ENCODE data around the gene IQSEC1. TPM values are rescaled to one million over a fixed set of nuclear protein-coding genes. Genes with fewer than 3 reads are reported as not detected.

The IQSEC1 gene
- total RNA-seq, 4 donors from 2014 or later: 56.1 to 99.5 (median 78.2) TPM

DNA sequence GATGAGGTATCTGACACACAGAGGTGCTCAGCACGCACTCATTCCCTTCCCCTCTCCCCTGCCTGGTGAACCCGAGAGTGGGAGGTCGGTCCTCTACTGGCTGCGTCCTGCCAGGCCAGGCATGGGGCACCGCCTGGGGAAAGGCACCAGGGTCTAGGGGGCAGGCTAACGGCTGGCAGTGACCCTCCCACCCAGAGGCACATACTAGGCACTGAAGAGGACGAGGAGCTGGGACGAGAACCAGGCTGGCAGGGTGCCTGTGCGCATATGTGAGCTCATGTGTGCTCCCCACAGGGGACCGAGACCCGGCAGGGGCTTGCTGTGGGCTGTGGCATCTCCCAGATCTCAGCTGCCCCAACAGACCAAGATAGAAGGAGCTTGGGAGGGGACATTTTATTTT lies 86.7 kb downstream of the IQSEC1 start:
- Histone ChIP-seq H3K9me3 (no peaks in the 10 kb centered on the region), H3K4me3 (no peak overlapping the region), H3K27ac (replicated peaks in 1 of 4) (no peak overlapping the region), H3K27me3 (no peaks in the 10 kb centered on the region), H3K4me1 (peaks cover 13 to 35% (median 27%) of the 10 kb centered on the region in 4 donors), H3K36me3 (no peaks in the 10 kb centered on the region)
- intact Hi-C loops (cut with DNase I): no loop called here
- no peak for DNase-seq (ENCODE audit: extremely low spot score)
- TF ChIP-seq POLR2A (IDR thresholded peaks at IDR 0.05; ENCODE audit: low read depth) (no peak), POLR2AphosphoS5 (IDR thresholded peaks at IDR 0.05) (no peak), EP300 (IDR thresholded peaks at IDR 0.05) (no peak)
- TF ChIP-seq, protein P1, sequence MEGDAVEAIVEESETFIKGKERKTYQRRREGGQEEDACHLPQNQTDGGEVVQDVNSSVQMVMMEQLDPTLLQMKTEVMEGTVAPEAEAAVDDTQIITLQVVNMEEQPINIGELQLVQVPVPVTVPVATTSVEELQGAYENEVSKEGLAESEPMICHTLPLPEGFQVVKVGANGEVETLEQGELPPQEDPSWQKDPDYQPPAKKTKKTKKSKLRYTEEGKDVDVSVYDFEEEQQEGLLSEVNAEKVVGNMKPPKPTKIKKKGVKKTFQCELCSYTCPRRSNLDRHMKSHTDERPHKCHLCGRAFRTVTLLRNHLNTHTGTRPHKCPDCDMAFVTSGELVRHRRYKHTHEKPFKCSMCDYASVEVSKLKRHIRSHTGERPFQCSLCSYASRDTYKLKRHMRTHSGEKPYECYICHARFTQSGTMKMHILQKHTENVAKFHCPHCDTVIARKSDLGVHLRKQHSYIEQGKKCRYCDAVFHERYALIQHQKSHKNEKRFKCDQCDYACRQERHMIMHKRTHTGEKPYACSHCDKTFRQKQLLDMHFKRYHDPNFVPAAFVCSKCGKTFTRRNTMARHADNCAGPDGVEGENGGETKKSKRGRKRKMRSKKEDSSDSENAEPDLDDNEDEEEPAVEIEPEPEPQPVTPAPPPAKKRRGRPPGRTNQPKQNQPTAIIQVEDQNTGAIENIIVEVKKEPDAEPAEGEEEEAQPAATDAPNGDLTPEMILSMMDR (IDR thresholded peaks at IDR 0.05): no peak
- WGBS: 90% methylated on average over 9 of the region's 11 CpGs

DNA sequence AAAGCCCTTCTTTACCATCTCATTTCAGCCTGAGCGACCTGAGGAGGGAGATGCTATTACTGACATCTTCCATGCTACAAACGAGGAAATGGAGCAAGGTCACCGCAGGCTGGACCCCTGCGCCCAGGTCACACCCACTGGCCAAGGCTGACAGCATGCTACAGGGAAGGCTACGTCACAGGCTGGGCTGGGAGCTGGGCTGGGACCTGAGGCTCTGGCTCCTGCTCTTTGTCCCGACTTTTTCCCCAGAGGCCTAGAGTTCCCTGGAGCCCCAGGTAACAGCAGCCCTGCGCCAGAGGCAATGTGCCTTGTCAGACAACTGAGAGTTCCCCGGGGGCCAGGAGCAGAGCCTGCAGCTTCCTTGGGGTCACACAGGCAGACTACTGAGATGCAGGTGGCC lies 87.2 kb downstream of the IQSEC1 start:
- intact Hi-C loops (cut with DNase I): no loop called here
- WGBS: 91% methylated on average over 7 of the region's 8 CpGs
- no peak for DNase-seq (ENCODE audit: extremely low spot score)

DNA sequence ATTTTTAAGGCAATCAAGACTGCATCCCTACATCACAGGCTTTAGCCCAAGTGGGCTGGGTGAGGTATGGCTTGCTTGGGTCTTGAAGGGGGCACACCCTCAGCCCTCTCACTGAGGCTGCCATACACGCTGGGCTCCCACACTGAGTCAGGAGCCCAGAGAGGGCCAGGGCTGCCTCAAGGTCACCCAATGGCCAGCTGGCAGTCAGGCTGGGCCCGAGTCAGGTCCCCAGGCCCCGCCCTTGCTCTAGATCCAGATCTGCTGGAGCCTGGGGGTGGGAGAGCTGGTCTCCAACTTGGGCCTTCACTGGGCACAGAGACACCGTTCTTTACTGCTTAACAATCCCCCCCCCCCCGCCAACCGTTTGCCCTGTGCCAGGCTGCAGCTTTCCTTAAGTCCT lies 88.1 kb downstream of the IQSEC1 start:
- TF ChIP-seq EP300 (IDR thresholded peaks at IDR 0.05) (no peak), POLR2A (IDR thresholded peaks at IDR 0.05; ENCODE audit: low read depth) (no peak), POLR2AphosphoS5 (IDR thresholded peaks at IDR 0.05) (no peak)
- TF ChIP-seq, protein P1 (IDR thresholded peaks at IDR 0.05): no peak
- Histone ChIP-seq H3K27ac (replicated peaks in 1 of 4) (no peak overlapping the region), H3K4me1 (peaks cover 8 to 27% (median 19%) of the 10 kb centered on the region in 4 donors), H3K9me3 (no peaks in the 10 kb centered on the region), H3K4me3 (no peak overlapping the region), H3K27me3 (no peaks in the 10 kb centered on the region), H3K36me3 (no peaks in the 10 kb centered on the region)
- WGBS: no CpG with 5 or more reads among the region's 6 CpGs
- intact Hi-C loops (cut with DNase I): no loop called here
- DNase-seq (ENCODE audit: extremely low spot score): no peak

More for the DNA sequence above, 87.2 kb downstream of the IQSEC1 start:
- TF ChIP-seq EP300 (IDR thresholded peaks at IDR 0.05) (no peak), POLR2AphosphoS5 (IDR thresholded peaks at IDR 0.05) (no peak), POLR2A (IDR thresholded peaks at IDR 0.05; ENCODE audit: low read depth) (no peak)
- TF ChIP-seq, protein P1 (IDR thresholded peaks at IDR 0.05): no peak
- H3K36me3 ChIP-seq: no peaks in the 10 kb centered on the region
- peaks cover 13 to 31% (median 23%) of the 10 kb centered on the region in 4 donors for H3K4me1 ChIP-seq
- H3K4me3 ChIP-seq: no peak overlapping the region
- no peak overlapping the region for H3K27ac ChIP-seq (replicated peaks in 1 of 4)
- no peaks in the 10 kb centered on the region for H3K9me3 ChIP-seq
- H3K27me3 ChIP-seq: no peaks in the 10 kb centered on the region

DNA sequence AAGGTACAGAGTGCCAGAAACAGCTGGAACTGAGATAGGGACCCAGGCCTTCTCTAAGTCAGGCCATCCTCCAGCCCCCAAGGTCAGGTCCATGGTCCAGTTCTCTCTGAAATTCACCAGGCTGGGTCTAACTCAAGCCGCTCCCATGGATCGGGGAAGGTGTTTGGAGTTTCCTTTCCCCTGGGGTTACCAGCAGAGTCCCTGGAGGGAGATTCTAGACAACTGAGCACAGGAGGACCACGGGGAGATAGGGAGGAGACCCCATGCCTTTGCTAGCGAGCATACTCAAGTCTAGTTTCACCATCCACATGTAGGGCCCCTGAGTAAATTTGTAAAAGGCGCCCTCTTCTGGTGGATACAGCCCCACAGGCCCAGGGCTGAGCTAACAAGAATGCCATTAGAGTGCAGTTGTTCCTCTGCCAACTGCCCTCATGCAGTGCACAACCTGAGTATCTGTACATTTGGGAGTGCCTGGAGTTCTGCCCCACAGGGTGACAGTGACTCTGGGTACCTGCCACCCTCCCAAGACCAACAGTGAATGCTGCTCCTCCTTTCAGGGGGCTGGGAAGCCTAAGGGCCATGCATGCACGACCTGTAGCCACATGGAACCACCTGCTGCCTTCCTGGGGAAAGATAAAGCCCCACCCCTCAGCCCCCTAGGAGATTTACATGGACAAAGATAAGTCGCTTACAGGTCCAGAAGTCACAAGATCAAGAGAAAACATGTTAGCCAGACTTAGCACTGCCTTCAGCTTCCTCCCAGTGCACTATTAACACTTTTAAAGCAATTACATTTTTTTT lies 89.0 kb downstream of the IQSEC1 start:
- H3K4me3 ChIP-seq: no peak overlapping the region
- peak; percentile 94 for DNase-seq (ENCODE audit: extremely low spot score)
- H3K27ac ChIP-seq (replicated peaks in 1 of 4): no peak overlapping the region
- H3K4me1 ChIP-seq: peaks cover 7 to 20% (median 13%) of the 10 kb centered on the region in 4 donors
- H3K36me3 ChIP-seq: peaks cover 0 to 4% (median 0%) of the 10 kb centered on the region in 4 donors
- WGBS: 49% methylated on average over 7 of the region's 7 CpGs
- TF ChIP-seq, protein P1 (IDR thresholded peaks at IDR 0.05): peak; percentile 74 to 89 (median 77)
- TF ChIP-seq POLR2AphosphoS5 (IDR thresholded peaks at IDR 0.05): peak in 1 of 2 donors; percentile 29
- TF ChIP-seq EP300 (IDR thresholded peaks at IDR 0.05): no peak
- no peaks in the 10 kb centered on the region for H3K27me3 ChIP-seq
- intact Hi-C loops (cut with DNase I): loop anchor here (5.0 kb wide), 1 partner anchor 52 kb away; no protein-coding TSS in a partner anchor
- H3K9me3 ChIP-seq: no peaks in the 10 kb centered on the region
